ENCODE data around the gene MACROH2A1.

The MACROH2A1 gene

DNA sequence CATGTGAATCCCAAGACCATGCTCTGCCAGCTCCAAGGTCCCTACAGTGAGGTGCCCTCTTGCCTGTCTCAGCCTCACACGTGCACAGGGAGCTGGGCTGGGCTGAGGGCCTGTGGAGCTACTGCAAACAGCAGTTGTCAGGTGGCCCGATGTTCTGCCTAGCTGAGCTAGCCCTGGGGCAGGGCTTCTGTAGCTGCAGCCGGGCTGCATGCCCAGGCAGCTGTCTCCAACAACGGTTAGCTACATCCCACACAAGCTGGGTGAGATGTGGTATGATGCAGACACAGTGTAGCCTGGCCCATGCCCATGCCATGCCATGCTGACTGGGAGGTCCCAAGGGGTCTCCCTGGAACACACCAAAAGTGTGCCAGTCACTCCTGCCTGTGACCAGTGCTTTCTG, 62.0 kb downstream of the MACROH2A1 start:
- no peak overlapping the region for H3K27ac ChIP-seq (ENCODE audit: low read depth, low read length)
- peaks cover 37% of the 10 kb centered on the region for H3K36me3 ChIP-seq (ENCODE audit: control insufficient read depth, insufficient read depth, low read length)
- no peak overlapping the region for H3K9ac ChIP-seq (ENCODE audit: low read length)

DNA sequence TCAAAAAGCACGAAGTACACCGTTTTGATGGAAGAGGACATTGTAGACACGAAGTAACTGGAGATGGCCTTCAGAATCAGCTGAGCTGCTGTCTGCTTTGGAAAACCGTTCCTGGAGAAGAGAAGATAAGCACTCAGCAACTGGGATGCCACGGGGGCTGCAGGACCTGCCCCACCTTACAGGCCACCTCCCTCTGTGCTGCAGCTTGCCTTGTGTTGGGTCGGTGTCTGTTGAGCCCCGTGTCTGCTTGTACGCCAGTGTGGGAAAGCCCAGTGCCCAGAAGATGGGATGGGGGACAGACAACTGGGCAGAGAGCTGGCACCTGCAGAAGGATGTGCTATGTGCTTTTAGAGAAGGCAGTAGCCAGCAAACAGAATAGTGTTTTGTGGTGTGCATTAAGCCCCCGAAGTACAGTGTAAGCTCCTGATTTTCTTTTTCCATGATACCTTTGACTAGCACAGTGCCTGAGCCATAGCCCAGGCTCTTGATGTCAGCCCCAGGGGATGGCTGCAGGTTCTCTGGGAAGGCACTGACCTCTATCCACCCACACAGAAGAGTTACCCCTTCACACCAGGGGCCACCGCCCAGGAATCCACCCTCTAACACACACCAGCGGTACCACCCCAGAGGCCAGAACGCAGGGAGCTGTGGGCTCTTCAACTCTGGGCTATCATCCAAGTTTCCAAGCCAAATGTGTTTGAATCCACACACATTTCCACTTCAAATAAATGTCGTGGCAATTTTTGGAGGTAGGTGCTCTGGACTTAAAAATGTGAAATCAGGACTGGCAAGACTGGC, 63.8 kb downstream of the MACROH2A1 start:
- Histone ChIP-seq H3K36me3 (ENCODE audit: control insufficient read depth, insufficient read depth, low read length) (peaks cover 28% of the 10 kb centered on the region), H3K4me3 (ENCODE audit: low read length) (no peak overlapping the region), H3K27me3 (ENCODE audit: control insufficient read depth, insufficient read depth, low read length) (no peaks in the 10 kb centered on the region), H3K27ac (ENCODE audit: low read depth, low read length) (no peak overlapping the region), H3K4me1 (ENCODE audit: control insufficient read depth, insufficient read depth, low read length) (peaks cover 18% of the 10 kb centered on the region), H3K9ac (ENCODE audit: low read length) (no peak overlapping the region)

More for the DNA sequence above, 62.0 kb downstream of the MACROH2A1 start:
- H3K27me3 ChIP-seq (ENCODE audit: control insufficient read depth, insufficient read depth, low read length) = no peaks in the 10 kb centered on the region
- H3K4me3 ChIP-seq (ENCODE audit: low read length) = no peak overlapping the region
- peaks cover 18% of the 10 kb centered on the region for H3K4me1 ChIP-seq (ENCODE audit: control insufficient read depth, insufficient read depth, low read length)

DNA sequence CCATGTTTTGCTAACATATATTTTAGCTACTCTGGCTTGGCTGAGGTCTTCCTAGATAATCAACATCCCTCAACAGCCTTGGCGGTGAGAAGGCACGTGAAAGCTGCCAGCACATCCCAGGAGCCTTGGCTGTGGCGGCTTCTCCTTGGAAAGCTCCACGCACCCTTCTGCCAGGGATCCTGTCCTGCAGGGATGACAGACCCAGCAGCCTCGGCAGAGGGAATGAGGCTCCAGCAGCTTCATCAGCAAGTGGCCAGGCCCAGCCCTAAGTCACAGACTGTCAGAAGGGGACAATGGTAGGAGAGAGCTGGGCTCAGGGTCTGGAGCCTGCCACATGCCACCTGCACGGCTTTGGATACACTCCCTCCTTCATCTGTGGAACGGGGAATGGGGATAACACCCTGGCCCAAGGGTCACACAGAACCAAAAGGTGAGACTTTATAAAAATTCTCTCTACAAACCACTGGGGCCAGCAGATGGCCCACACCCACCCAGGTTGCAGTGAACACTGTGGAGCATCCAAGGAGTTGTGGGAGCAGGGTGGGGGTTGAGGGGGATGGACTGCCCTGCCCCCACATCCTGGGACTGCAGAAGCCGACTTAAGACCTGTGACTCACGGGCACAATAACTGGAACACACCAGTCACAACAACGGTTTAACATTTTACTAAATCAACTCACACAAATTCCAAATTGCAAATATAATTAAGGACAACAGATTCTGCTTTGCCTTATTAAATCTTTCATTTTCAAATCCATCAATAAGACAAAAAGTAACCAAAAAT, 65.1 kb downstream of the MACROH2A1 start:
- Histone ChIP-seq H3K4me3 (ENCODE audit: low read length) (no peak overlapping the region), H3K36me3 (ENCODE audit: control insufficient read depth, insufficient read depth, low read length) (peaks cover 18% of the 10 kb centered on the region), H3K4me1 (ENCODE audit: control insufficient read depth, insufficient read depth, low read length) (peaks cover 18% of the 10 kb centered on the region), H3K27me3 (ENCODE audit: control insufficient read depth, insufficient read depth, low read length) (no peaks in the 10 kb centered on the region), H3K27ac (ENCODE audit: low read depth, low read length) (no peak overlapping the region), H3K9ac (ENCODE audit: low read length) (no peak overlapping the region)

DNA sequence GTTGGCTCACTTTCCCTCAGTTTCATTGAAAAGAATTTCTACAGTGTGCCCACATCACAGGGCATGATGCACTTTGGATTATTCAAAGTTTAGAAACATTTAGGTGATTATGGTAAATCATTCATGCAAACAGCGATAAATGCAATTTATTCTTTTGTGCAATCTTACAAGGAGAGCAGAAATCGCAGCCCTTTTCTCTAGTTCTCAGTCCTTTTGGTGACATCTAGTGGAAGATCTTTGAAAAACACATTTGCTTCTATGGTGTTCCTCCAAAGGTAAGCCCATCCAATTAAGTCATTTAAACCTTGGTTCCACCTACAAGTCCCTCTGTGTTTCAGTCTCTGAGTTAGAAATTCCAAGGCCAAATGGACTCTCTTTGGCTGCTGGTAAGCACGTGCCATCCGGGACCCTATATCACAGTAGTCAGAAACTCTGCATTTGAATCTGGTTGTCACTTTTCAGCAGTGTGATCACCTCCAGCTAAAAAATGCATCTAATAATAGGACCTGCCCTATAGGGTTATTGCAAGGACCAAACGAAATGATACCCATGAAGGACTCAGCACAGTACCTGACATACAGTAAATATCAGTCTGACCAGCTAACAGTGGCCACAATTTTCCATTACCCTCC, 66.4 kb downstream of the MACROH2A1 start:
- Histone ChIP-seq H3K27ac (ENCODE audit: low read depth, low read length) (no peak overlapping the region), H3K4me3 (ENCODE audit: low read length) (no peak overlapping the region), H3K36me3 (ENCODE audit: control insufficient read depth, insufficient read depth, low read length) (peaks cover 7% of the 10 kb centered on the region), H3K9ac (ENCODE audit: low read length) (no peak overlapping the region), H3K27me3 (ENCODE audit: control insufficient read depth, insufficient read depth, low read length) (no peaks in the 10 kb centered on the region), H3K4me1 (ENCODE audit: control insufficient read depth, insufficient read depth, low read length) (peaks cover 18% of the 10 kb centered on the region)

DNA sequence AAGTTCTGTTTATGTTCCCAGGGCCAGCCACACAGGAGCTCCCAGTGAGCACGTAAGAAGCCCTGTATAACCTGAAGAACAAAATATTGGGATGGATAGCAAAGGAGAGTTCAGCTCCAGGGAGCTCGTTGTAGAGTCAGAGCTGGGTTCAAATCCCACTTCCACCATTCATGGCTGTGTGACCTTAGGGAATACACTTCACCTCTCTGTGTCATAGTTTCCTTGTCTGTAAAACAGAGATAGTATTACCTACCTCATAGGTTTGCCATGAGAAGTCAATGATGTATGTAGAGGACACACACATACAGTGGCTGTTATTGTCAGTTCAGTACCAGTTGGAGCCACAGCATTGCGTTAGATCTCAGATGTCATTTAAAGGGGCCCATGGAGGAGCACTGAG, 67.4 kb downstream of the MACROH2A1 start:
- Histone ChIP-seq H3K4me1 (ENCODE audit: control insufficient read depth, insufficient read depth, low read length) (peaks cover 11% of the 10 kb centered on the region), H3K27ac (ENCODE audit: low read depth, low read length) (no peak overlapping the region), H3K9ac (ENCODE audit: low read length) (no peak overlapping the region), H3K4me3 (ENCODE audit: low read length) (no peak overlapping the region), H3K36me3 (ENCODE audit: control insufficient read depth, insufficient read depth, low read length) (no peaks in the 10 kb centered on the region), H3K27me3 (ENCODE audit: control insufficient read depth, insufficient read depth, low read length) (no peaks in the 10 kb centered on the region)

DNA sequence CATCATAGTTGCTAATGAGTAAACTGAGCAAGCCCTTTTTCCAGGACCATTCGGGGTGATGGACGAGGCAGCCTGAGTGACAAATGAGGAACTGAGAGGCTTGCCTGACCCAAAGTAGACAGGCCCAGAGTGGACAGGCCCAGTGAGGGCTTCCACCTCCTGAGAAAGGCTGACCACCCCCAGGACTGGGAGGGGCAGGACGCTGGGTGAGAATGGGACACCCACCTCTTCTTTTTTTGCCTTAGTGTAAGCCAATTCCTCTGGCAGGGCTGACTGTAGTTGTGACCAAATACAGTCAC, 68.3 kb downstream of the MACROH2A1 start:
- Histone ChIP-seq H3K9ac (ENCODE audit: low read length) (no peak overlapping the region), H3K27ac (ENCODE audit: low read depth, low read length) (no peak overlapping the region), H3K36me3 (ENCODE audit: control insufficient read depth, insufficient read depth, low read length) (no peaks in the 10 kb centered on the region), H3K4me3 (ENCODE audit: low read length) (no peak overlapping the region), H3K4me1 (ENCODE audit: control insufficient read depth, insufficient read depth, low read length) (peaks cover 6% of the 10 kb centered on the region), H3K27me3 (ENCODE audit: control insufficient read depth, insufficient read depth, low read length) (no peaks in the 10 kb centered on the region)

DNA sequence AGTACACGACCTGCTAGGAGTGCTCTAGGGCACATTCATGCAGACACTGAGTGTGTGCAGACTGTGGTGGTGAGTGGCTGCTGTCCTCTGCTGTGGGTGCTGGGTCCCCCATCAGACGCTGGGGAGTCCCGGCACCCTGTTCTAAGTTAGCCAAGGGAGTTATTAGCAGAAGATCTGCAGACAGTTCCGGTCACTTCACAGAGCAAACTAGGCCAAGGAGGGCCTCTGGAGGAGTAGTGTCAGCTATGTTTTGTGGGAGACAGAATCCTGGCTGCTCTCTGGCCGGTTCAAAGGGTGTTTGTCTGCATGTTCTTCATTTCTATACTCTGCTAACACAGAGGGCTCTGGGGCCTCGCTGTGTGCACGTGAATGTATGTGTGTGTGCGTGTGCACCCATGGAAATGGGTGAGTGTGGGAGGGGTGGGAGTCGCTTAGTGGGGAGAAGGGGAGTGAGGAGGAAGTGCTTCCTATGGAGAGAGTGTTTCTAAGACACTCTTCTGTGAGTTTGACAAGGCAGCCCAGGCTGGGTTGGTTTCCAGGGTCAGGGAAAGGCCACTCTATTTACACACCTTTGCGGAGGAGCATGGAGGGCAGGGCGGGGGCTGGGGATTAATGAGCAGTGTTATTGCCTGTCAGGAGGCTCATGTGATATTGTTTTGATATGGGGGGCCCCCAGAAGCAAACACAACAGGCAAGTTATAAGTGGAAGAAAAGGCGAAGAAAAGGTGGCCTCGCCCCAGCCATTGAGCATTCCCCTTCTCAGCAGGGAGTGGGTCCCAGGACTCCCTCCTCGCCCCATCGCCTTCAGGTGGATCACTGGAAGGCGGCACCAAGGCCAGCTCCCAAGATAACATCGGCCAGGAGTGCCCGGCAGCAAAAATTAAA, 68.9 kb downstream of the MACROH2A1 start:
- H3K9ac ChIP-seq (ENCODE audit: low read length) = no peak overlapping the region
- no peaks in the 10 kb centered on the region for H3K36me3 ChIP-seq (ENCODE audit: control insufficient read depth, insufficient read depth, low read length)
- no peaks in the 10 kb centered on the region for H3K27me3 ChIP-seq (ENCODE audit: control insufficient read depth, insufficient read depth, low read length)
- no peak overlapping the region for H3K27ac ChIP-seq (ENCODE audit: low read depth, low read length)
- H3K4me3 ChIP-seq (ENCODE audit: low read length) = no peak overlapping the region
- peaks cover 2% of the 10 kb centered on the region for H3K4me1 ChIP-seq (ENCODE audit: control insufficient read depth, insufficient read depth, low read length)

DNA sequence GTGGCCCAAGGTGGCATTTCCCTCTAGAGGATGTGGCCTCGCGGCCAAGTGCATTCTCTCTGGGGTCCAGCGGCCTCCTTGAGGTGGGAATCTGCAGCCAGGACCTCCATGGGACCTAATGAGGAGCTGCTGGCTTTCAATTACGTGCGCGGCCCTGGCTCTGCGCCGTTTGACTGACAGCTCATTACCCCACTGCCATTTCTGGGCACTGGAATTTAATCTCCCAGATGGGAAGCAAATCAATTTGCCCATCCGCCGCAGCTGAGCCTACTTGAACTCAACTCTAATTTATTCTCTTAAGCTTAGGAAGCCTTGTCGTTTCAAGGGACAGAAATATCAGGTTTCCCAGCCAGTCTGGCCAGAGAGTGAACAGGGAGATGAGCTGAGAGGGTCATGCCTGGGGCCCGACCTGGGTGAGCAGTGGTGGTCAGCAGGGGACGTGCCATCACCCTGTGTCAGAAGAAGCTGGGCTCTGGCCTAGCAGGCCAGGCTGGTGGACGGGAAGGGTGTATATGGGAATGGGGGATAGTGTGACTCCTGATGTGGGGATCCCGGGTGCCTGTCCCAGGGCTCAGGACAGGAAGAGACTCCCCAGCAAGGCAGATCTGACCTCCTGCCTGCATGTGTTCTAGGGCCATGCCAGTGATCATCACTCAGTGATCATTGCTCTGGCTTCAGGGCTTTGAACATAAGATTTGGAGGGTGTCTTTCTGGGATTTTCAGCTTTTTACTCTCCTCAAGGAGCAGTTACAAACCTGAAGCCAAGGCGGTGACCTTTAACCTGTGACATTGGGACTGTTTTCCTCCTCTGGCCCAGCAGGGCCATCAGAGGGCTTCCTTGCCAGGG, 69.7 kb downstream of the MACROH2A1 start:
- no peak overlapping the region for H3K4me3 ChIP-seq (ENCODE audit: low read length)
- H3K9ac ChIP-seq (ENCODE audit: low read length) = no peak overlapping the region
- H3K27ac ChIP-seq (ENCODE audit: low read depth, low read length) = no peak overlapping the region
- no peaks in the 10 kb centered on the region for H3K36me3 ChIP-seq (ENCODE audit: control insufficient read depth, insufficient read depth, low read length)
- H3K4me1 ChIP-seq (ENCODE audit: control insufficient read depth, insufficient read depth, low read length) = peaks cover 2% of the 10 kb centered on the region
- H3K27me3 ChIP-seq (ENCODE audit: control insufficient read depth, insufficient read depth, low read length) = no peaks in the 10 kb centered on the region

DNA sequence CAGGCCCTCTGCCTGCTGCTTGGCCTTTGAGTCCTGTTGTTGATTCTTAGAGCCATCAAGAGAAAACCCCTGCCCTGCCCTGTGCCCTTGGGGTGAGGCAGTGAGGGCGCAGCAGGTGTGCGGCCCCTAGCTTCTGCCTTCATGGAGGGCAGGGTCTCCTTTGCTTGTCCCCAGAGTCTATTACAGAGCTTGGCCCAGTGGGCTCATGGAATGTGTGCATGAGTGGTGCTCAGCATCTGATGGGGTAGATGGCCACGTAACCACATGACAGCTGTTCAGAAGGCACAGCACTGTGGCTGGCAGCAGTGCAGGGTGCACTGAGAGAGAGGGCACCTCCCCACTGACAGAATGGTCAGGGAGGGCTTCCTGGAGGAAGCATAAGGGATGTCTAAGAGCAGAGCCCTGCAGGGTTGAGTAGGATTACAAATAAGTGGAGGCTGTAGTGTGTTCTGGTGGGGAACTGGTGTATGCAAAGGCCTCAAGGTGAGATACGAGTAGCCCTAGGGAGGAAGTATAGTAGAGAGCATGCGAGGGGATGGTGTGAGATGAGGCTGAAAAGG, 70.8 kb downstream of the MACROH2A1 start:
- H3K9ac ChIP-seq (ENCODE audit: low read length) = no peak overlapping the region
- no peak overlapping the region for H3K4me3 ChIP-seq (ENCODE audit: low read length)
- H3K36me3 ChIP-seq (ENCODE audit: control insufficient read depth, insufficient read depth, low read length) = no peaks in the 10 kb centered on the region
- no peak overlapping the region for H3K27ac ChIP-seq (ENCODE audit: low read depth, low read length)
- H3K27me3 ChIP-seq (ENCODE audit: control insufficient read depth, insufficient read depth, low read length) = no peaks in the 10 kb centered on the region
- no peaks in the 10 kb centered on the region for H3K4me1 ChIP-seq (ENCODE audit: control insufficient read depth, insufficient read depth, low read length)

DNA sequence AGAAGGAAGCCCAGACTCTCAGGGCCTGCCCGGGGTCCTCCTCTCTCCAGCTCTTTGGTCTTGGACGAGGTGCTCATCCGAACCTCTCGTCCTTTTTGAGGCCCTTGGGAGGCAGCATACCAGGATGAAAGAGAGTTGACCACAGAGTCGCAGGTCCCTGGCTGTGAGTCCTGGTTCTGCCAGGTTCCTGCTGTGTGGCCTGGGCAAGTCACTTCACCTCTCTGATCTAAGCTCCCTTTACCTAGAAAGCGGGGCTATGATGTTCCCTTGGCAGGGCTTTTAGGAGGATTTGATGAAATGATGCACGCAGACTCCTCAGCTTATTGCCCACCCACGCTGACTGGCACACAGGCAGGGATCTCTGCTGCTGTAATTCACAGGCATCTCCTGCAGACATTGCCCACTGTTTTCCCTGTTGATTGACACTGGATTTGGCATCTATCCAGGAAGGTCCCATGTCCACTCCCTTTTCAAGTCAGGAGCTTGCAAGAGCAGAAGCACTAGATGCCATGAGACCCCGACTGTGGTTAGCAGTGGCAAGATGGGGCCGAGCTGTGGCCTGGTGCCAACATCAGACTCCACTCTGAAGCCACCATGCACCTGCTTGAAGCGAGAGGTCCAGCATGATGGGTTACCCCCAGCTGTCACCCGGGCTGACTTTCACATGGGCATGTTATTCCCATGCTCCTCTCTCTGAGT, 71.5 kb downstream of the MACROH2A1 start:
- Histone ChIP-seq H3K9ac (ENCODE audit: low read length) (no peak overlapping the region), H3K27ac (ENCODE audit: low read depth, low read length) (no peak overlapping the region), H3K36me3 (ENCODE audit: control insufficient read depth, insufficient read depth, low read length) (no peaks in the 10 kb centered on the region), H3K27me3 (ENCODE audit: control insufficient read depth, insufficient read depth, low read length) (no peaks in the 10 kb centered on the region), H3K4me1 (ENCODE audit: control insufficient read depth, insufficient read depth, low read length) (no peaks in the 10 kb centered on the region), H3K4me3 (ENCODE audit: low read length) (no peak overlapping the region)
